Adrenal gland (tissue), 12 donors: ENCODE data around the gene NCAPG2. TPM values are rescaled to one million over a fixed set of nuclear protein-coding genes. Genes with fewer than 3 reads are reported as not detected.

Source experiments
- DNase-seq, 7 donors: peaks; one replicate each; pipeline ENCODE4 v3.0.0-alpha.2; 2019 to 2020
- H3K27ac ChIP-seq, 5 donors: fragments of 200-600 bp; sonication (generic) in 4 of 5; 1 replicate in 3 of 5; 2 replicates in 2 of 5; pipeline versions ENCODE4 v1.5.1 to v1.8.0; 2016 to 2020; ENCODE audit warnings: mild to moderate bottlenecking in 1 of 5
- H3K27me3 ChIP-seq: fragments of 200-600 bp; 2 replicates; pipeline ENCODE4 v1.8.0; 2021
- H3K36me3 ChIP-seq, 2 donors: fragments of 200-600 bp; replicated peaks in 1 of 2; 1 replicate in 1 of 2; 2 replicates in 1 of 2; pipeline versions ENCODE4 v1.5.1 to v1.8.0; 2018 to 2022
- H3K4me1 ChIP-seq, 2 donors: fragments of 200-600 bp; replicated peaks in 1 of 2; 1 replicate in 1 of 2; 2 replicates in 1 of 2; pipeline versions ENCODE4 v1.5.1 to v1.8.0; 2018 to 2021
- H3K4me3 ChIP-seq, 4 donors: fragments of 200-600 bp; sonication (generic) in 3 of 4; one replicate each; pipeline ENCODE4 v1.5.1; 2016 to 2018
- H3K9me3 ChIP-seq, 3 donors: fragments of 200-600 bp; sonication (generic) in 1 of 3; replicated peaks in 1 of 3; 1 replicate in 2 of 3; 2 replicates in 1 of 3; pipeline versions ENCODE4 v1.5.1 to v1.8.0; 2016 to 2021
- CTCF ChIP-seq, 6 experiments: fragments of 450-650 bp in 4 of 6; fragments of 200-600 bp in 2 of 6; sonication (generic) in 1 of 6; IDR thresholded peaks; 1 replicate in 5 of 6; 2 replicates in 1 of 6; pipeline versions ENCODE4 v1.5.1 to v1.8.0; 2016 to 2021; ENCODE audit warnings: antibody characterized with exemption in 6 of 6, mild to moderate bottlenecking in 2 of 6, moderate library complexity in 1 of 6
- POLR2A ChIP-seq, 2 donors: fragments of 450-650 bp; IDR thresholded peaks; one replicate each; pipeline ENCODE4 v1.6.1; 2017; ENCODE audit warnings: antibody characterized with exemption in 2 of 2, mild to moderate bottlenecking in 2 of 2, moderate library complexity in 1 of 2
- WGBS, 4 donors: extraction: QIAGEN DNeasy Blood & Tissue Kit in 2 of 4; methylation state at CpG; one replicate each; pipeline versions ENCODE4 v1.1.5 to v1.1.7; 2013 to 2017; 5-methylcytosine and 5-hydroxymethylcytosine counted together
- intact Hi-C, 2 donors: fragments of 100-400 bp; cut with DNase I; formaldehyde crosslinking; loops; one replicate each; pipeline versions ENCODE4 v1.14.1 to v1.15.0; 2022 to 2023
- polyA plus RNA-seq, 3 donors: library from polyadenylated mRNA; stranded (reverse); fragments of 200-250 nt in 2 of 3; fragments of 350-450 nt in 1 of 3; fragmentation: Illumina TruSeq in 1 of 3; extraction: RNeasy Lipid Tissue Mini Kit (QIAGEN cat#74804) in 1 of 3; gene quantifications; one replicate each; pipeline ENCODE4 v1.2.3, GENCODE V29; 2013 to 2014
- total RNA-seq, 9 donors: library from RNA; depleted of rRNA in 4 of 9; stranded (reverse); fragments of >200 nt in 4 of 9; fragments of 120-200 nt in 1 of 9; fragmentation: NEBNext Ultra II Directional in 1 of 9; extraction: Animal tissue kit (Norgen Biotek cat#: 25700) in 1 of 9; gene quantifications; one replicate each; pipeline versions ENCODE4 v1.1.0 to v1.2.4, GENCODE V29; 2013 to 2023
- donor health status: healthy with polysubstance abuse.
- donor health status: Bipolar disorder and iron deficiency.
- donor health status: DM: yes; HTN: yes; CAD: no.
- donor health status: DM: no; HTN: no; CAD: no.
- donor health status: DM: no; HTN: no; CAD: no.
- donor health status: DM: yes; HTN: yes; CAD: no.

The NCAPG2 gene
- total and polyA plus RNA-seq, 12 donors = 1.6 to 11.6 (median 5.9) TPM

- Histone ChIP-seq H3K27ac (no peak overlapping the region), H3K27me3 (no peaks in the 10 kb centered on the region), H3K4me1 (no peaks in the 10 kb centered on the region), H3K9me3 (no peaks in the 10 kb centered on the region), H3K4me3 (no peak overlapping the region), H3K36me3 (peaks cover 0 to 4% of the 10 kb centered on the region in 2 donors)
- TF ChIP-seq CTCF (IDR thresholded peaks at IDR 0.05) = no peak
- peak in 1 of 7 donors; percentile 44 for DNase-seq
- intact Hi-C loops = no loop called here
- 84 to 92% (median 89%) methylated on average over 16 of the region's 16 CpGs for WGBS, 4 donors
Observed at GRCh38 chr7:158728911-158729645, 24.5 kb upstream of the NCAPG2 start.

DNA sequence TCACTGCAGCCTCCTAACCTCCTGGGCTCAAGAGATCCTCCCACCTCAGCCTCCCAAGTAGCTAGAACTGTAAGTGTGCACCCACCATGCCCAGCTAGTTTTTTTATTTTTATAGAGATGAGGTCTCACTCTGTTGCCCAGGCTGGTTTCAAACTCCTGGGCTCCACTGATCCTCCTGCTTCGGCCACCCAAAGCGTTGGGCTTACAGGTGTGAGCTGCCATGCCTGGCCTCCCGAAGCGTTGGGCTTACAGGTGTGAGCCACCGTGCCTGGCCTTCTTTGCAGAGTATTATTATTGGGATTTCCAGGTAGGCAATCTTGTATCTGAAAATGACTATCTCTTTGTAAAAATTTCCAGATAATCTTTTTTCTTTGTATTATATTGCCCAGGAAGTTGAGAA lies 23.1 kb upstream of the NCAPG2 start:
- Histone ChIP-seq H3K27me3 (no peaks in the 10 kb centered on the region), H3K9me3 (no peaks in the 10 kb centered on the region), H3K4me1 (no peaks in the 10 kb centered on the region), H3K4me3 (no peak overlapping the region), H3K27ac (no peak overlapping the region), H3K36me3 (no peaks in the 10 kb centered on the region)
- DNase-seq = peak in 1 of 7 donors; percentile 34
- intact Hi-C loops = no loop called here
- 96 to 98% (median 97%) methylated on average over 5 of the region's 5 CpGs for whole genome bisulfite sequencing, 4 donors
- no peak for TF ChIP-seq POLR2A (IDR thresholded peaks at IDR 0.05)
- TF ChIP-seq CTCF (IDR thresholded peaks at IDR 0.05) = no peak

DNA sequence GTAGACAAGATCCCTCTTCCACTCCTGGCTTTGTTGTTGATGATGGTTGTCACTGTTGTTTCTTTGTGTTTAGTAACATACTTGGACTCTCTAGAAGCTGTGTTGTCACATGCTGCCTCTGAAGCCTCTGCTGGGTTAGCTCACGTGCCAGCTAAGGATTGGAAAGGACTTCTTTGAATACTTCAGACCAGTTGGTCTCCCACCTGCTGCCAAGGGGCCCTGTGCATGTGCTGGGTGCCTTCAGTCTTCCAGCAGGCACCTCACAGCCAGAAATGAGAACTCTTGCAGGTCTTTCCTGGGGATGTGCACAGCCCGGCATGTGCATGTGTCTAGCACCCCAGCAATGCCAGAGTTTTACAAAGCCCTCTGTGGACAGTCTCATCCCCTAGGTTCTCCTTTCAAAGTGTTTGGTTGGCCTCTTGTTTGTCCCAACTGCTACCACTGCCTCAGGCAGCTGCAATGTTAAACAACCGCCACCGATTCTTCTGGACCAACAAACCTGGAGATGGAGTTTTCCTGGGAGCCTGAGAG lies 21.7 kb upstream of the NCAPG2 start:
- H3K27ac ChIP-seq = no peak overlapping the region
- no peaks in the 10 kb centered on the region for H3K36me3 ChIP-seq
- TF ChIP-seq POLR2A (IDR thresholded peaks at IDR 0.05) = no peak
- TF ChIP-seq CTCF (IDR thresholded peaks at IDR 0.05) = no peak
- no peaks in the 10 kb centered on the region for H3K4me1 ChIP-seq
- H3K27me3 ChIP-seq = no peaks in the 10 kb centered on the region
- DNase-seq = peak in 1 of 7 donors; percentile 44
- 91 to 100% (median 93%) methylated on average over 3 to 4 of the region's 4 CpGs for WGBS, 4 donors
- intact Hi-C loops = no loop called here
- no peaks in the 10 kb centered on the region for H3K9me3 ChIP-seq
- H3K4me3 ChIP-seq = no peak overlapping the region

GRCh38 chr7:158725506-158725800 lies 20.8 kb upstream of the NCAPG2 start:
- WGBS, 4 donors = 78 to 90% (median 81%) methylated on average over 4 of the region's 4 CpGs
- no peak overlapping the region for H3K4me3 ChIP-seq
- H3K27ac ChIP-seq = no peak overlapping the region
- intact Hi-C loops = no loop called here
- no peaks in the 10 kb centered on the region for H3K27me3 ChIP-seq
- H3K9me3 ChIP-seq = no peaks in the 10 kb centered on the region
- no peak for TF ChIP-seq CTCF (IDR thresholded peaks at IDR 0.05)
- TF ChIP-seq POLR2A (IDR thresholded peaks at IDR 0.05) = no peak
- H3K4me1 ChIP-seq = no peaks in the 10 kb centered on the region
- no peaks in the 10 kb centered on the region for H3K36me3 ChIP-seq
- no peak for DNase-seq
